HEK293 (cell line): Measurements from ENCODE around the gene TMX2.

Source experiments
- ELK4 ChIP-seq: IDR thresholded peaks from 2 replicates; pipeline ENCODE4 v1.6.1; 2011; ENCODE audit warnings: mild to moderate bottlenecking, low read depth, low read length, borderline replicate concordance
- FEZF1 ChIP-seq: fragments of 450-650 bp; formaldehyde crosslinking; IDR thresholded peaks from 2 replicates; pipeline ENCODE4 v1.5.1; 2016; ENCODE audit warnings: missing biosample characterization, missing genetic modification characterization
- GLIS2 ChIP-seq: fragments of 450-650 bp; formaldehyde crosslinking; IDR thresholded peaks from 2 replicates; pipeline ENCODE4 v1.5.1; 2016; ENCODE audit warnings: missing biosample characterization, missing genetic modification characterization
- INSM2 ChIP-seq: fragments of 450-650 bp; formaldehyde crosslinking; IDR thresholded peaks from 2 replicates; pipeline ENCODE4 v1.5.1; 2016; ENCODE audit warnings: missing biosample characterization, missing genetic modification characterization
- PRDM2 ChIP-seq: fragments of 450-650 bp; formaldehyde crosslinking; IDR thresholded peaks from 2 replicates; pipeline ENCODE4 v1.5.1; 2016; ENCODE audit warnings: missing biosample characterization, missing genetic modification characterization, borderline replicate concordance
- PRDM6 ChIP-seq: fragments of 450-650 bp; formaldehyde crosslinking; IDR thresholded peaks from 2 replicates; pipeline ENCODE4 v1.5.1; 2017; ENCODE audit warnings: missing biosample characterization, missing genetic modification characterization
- REST ChIP-seq: fragments of 450-650 bp; formaldehyde crosslinking; IDR thresholded peaks from 2 replicates; pipeline ENCODE4 v1.5.1; 2016; ENCODE audit warnings: missing biosample characterization, missing genetic modification characterization
- WT1 ChIP-seq: fragments of 450-650 bp; formaldehyde crosslinking; IDR thresholded peaks from 2 replicates; pipeline ENCODE4 v1.5.1; 2016; ENCODE audit warnings: missing biosample characterization, missing genetic modification characterization
- ZEB2 ChIP-seq: fragments of 450-650 bp; formaldehyde crosslinking; IDR thresholded peaks from 2 replicates; pipeline ENCODE4 v1.5.1; 2016; ENCODE audit warnings: missing biosample characterization, missing genetic modification characterization
- ZFP3 ChIP-seq: fragments of 450-650 bp; formaldehyde crosslinking; IDR thresholded peaks from 2 replicates; pipeline ENCODE4 v1.5.1; 2016; ENCODE audit warnings: low read depth, missing biosample characterization, missing genetic modification characterization
- ZNF157 ChIP-seq: fragments of 450-650 bp; formaldehyde crosslinking; IDR thresholded peaks from 2 replicates; pipeline ENCODE4 v1.5.1; 2016; ENCODE audit warnings: missing biosample characterization, missing genetic modification characterization
- ZNF2 ChIP-seq: fragments of 450-650 bp; formaldehyde crosslinking; IDR thresholded peaks from 2 replicates; pipeline ENCODE4 v1.5.1; 2016; ENCODE audit warnings: missing biosample characterization, missing genetic modification characterization
- ZNF248 ChIP-seq: fragments of 450-650 bp; formaldehyde crosslinking; IDR thresholded peaks from 2 replicates; pipeline ENCODE4 v1.5.1; 2017; ENCODE audit warnings: missing biosample characterization, missing genetic modification characterization
- ZNF266 ChIP-seq: fragments of 450-650 bp; formaldehyde crosslinking; IDR thresholded peaks from 2 replicates; pipeline ENCODE4 v1.5.1; 2016; ENCODE audit warnings: missing biosample characterization, missing genetic modification characterization, low read depth
- ZNF341 ChIP-seq: fragments of 450-650 bp; formaldehyde crosslinking; IDR thresholded peaks from 2 replicates; pipeline ENCODE4; 2016; ENCODE audit warnings: low read depth, missing biosample characterization, missing genetic modification characterization
- ZNF354C ChIP-seq: fragments of 450-650 bp; formaldehyde crosslinking; IDR thresholded peaks from 2 replicates; pipeline ENCODE4 v1.5.1; 2016; ENCODE audit warnings: missing biosample characterization, missing genetic modification characterization, low read depth, borderline replicate concordance
- ZNF366 ChIP-seq: fragments of 450-650 bp; formaldehyde crosslinking; conservative IDR thresholded peaks from 2 replicates; pipeline ENCODE4 v1.5.1; 2016; ENCODE audit warnings: missing biosample characterization, missing genetic modification characterization
- ZNF433 ChIP-seq: fragments of 450-650 bp; formaldehyde crosslinking; IDR thresholded peaks from 2 replicates; pipeline ENCODE4 v1.5.1; 2016; ENCODE audit warnings: missing biosample characterization, missing genetic modification characterization, low read depth
- ZNF544 ChIP-seq: fragments of 450-650 bp; formaldehyde crosslinking; IDR thresholded peaks from 2 replicates; pipeline ENCODE4 v1.5.0; 2017; ENCODE audit warnings: missing biosample characterization, missing genetic modification characterization
- ZNF560 ChIP-seq: fragments of 450-650 bp; formaldehyde crosslinking; IDR thresholded peaks from 2 replicates; pipeline ENCODE4 v1.5.1; 2017; ENCODE audit warnings: missing biosample characterization, missing genetic modification characterization, borderline replicate concordance
- ZNF621 ChIP-seq: fragments of 450-650 bp; formaldehyde crosslinking; IDR thresholded peaks from 2 replicates; pipeline ENCODE4 v1.5.1; 2017; ENCODE audit warnings: missing biosample characterization, missing genetic modification characterization
- ZNF629 ChIP-seq: fragments of 450-650 bp; formaldehyde crosslinking; IDR thresholded peaks from 2 replicates; pipeline ENCODE4 v1.5.1; 2017; ENCODE audit warnings: missing biosample characterization, missing genetic modification characterization
- ZNF654 ChIP-seq: fragments of 450-650 bp; formaldehyde crosslinking; IDR thresholded peaks from 2 replicates; pipeline ENCODE4 v1.5.1; 2016; ENCODE audit warnings: low read depth, missing biosample characterization, missing genetic modification characterization
- ZNF747 ChIP-seq: fragments of 450-650 bp; formaldehyde crosslinking; IDR thresholded peaks from 2 replicates; pipeline ENCODE4 v1.5.1; 2016; ENCODE audit warnings: missing biosample characterization, missing genetic modification characterization
- ZNF791 ChIP-seq: fragments of 450-650 bp; formaldehyde crosslinking; IDR thresholded peaks from 2 replicates; pipeline ENCODE4 v1.5.1; 2016; ENCODE audit warnings: missing biosample characterization, missing genetic modification characterization
- ZXDB ChIP-seq: fragments of 450-650 bp; formaldehyde crosslinking; IDR thresholded peaks from 2 replicates; pipeline ENCODE4 v1.5.1; 2016; ENCODE audit warnings: missing biosample characterization, missing genetic modification characterization

Gene TMX2

GRCh38 chr11:57778318-57779037 is 66.1 kb downstream of the TMX2 start (continued):
- TF ChIP-seq WT1 (tag by site-specific recombination) (peak; percentile 53; the same call in 1 of the 2 replicates), ZNF544 (no peak), ZNF248 (tag by site-specific recombination) (no peak), GLIS2 (tag by site-specific recombination) (no peak), INSM2 (tag by site-specific recombination) (peak; percentile 88), ZNF266 (tag by site-specific recombination) (no peak), PRDM6 (tag by site-specific recombination) (peak; percentile 26; the same call in 1 of the 2 replicates), ZNF621 (tag by site-specific recombination) (no peak), FEZF1 (tag by site-specific recombination) (peak; percentile 72), ZNF747 (tag by site-specific recombination) (no peak), ZNF791 (tag by site-specific recombination) (no peak), ZXDB (tag by site-specific recombination) (peak; percentile 69), ELK4 (no peak), ZNF2 (tag by site-specific recombination) (no peak), ZNF341 (tag by site-specific recombination) (no peak), ZEB2 (tag by site-specific recombination) (peak; percentile 68; the same call in 1 of the 2 replicates), ZNF629 (peak; percentile 49; the same call in 1 of the 2 replicates), ZNF654 (tag by site-specific recombination) (no peak), ZFP3 (tag by site-specific recombination) (no peak), ZNF433 (tag by site-specific recombination) (no peak), REST (tag by site-specific recombination) (no peak), ZNF560 (tag by site-specific recombination) (no peak), ZNF354C (tag by site-specific recombination) (no peak), ZNF366 (tag by site-specific recombination) (peak; percentile 70), PRDM2 (tag by site-specific recombination) (no peak), ZNF157 (tag by site-specific recombination) (no peak)
